Measurements from ENCODE around the gene SERPINB6. TPM values are rescaled to one million over a fixed set of nuclear protein-coding genes. Genes with fewer than 3 reads are reported as not detected.
"Not testable (repeated sequence)": the region's sequence is repeated elsewhere in the genome, so short reads cannot be mapped to it uniquely, and the experiment has no call there.

The SERPINB6 gene
- 45.9 and 52.6 TPM in 2 replicates for total RNA-seq (2014; rRNA removed; shearing (Covaris generic))
- polyA plus RNA-seq (2015; cell fraction: cytosol; rRNA removed), result 98.6 and 121 TPM in 2 replicates
- polyA plus RNA-seq (2015; cell fraction: nucleus; rRNA removed), result 86.9 and 93.4 TPM in 2 replicates

DNA sequence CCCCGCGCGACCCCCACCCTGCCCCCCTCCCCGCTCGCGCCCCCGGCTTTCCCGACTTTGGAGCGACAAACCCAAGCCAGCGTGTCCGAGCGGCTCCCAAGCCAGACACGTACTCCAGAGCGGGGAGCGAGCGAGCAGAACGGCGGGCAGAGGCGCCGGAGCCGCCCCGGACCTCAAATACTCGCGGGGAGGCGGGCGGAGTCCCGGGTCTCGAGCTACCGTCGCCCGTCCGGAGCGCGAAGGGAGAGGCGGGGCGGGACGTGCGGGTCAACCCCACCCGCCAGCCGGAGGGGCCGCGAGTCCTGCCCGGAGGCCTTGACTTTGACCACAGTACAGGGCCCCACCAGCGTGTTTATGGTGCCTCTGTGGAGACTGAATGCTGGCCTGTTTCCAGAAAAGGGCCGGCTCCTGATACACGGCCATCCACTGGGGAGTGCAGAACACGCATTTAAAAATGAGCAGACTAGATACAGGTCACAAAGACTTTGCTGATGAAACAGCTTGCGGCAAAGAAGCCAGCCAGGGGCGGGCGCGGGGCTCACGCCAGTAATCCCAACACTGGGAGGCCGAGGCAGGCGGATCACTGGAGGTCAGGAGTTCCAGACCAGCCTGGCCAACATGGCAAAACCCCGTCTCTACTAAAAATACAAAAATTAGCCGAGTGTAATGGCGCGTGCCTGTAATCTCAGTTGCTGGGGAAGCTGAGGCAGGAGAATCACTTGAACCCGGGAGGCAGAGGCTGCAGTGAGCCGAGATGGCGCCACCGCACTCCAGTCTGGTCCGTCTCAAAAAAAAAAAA lies at the start of gene SERPINB6:
SERPINB6 (minus strand) TSS at position 148 of the 799 bp plus-strand sequence. CDS start 12,235 bp downstream, outside the sequence.
- DNase-seq (ENCODE audit: low read depth), result peak; percentile 44

DNA sequence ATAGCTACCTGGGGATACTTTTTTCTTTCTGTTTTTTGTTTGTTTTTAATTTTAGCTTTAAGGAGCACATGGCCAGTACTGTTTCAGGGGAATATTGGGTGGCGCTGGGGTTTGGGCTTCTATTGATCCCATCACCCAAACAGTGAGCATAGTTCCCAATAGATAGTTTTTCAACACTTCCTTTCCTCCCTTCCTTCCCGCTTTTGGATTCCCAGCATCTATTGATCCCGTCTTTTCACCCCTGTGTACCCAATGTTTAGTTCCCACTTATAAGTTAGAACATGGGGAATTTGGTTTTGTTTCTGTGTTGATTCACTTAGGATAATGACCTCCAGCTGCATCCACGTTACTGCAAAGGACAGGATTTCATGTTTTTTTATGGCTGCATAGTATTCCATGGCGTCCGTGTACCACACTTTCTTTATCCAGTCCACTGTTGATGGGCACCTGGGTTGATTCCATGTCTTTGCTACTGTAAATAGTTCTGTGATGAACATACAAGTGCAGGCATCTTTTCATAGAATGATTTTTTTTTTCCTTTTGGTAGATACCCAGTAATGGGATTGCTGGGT lies 48.5 kb upstream of the SERPINB6 start:
- no peak for DNase-seq (ENCODE audit: low read depth)

- no peak for DNase-seq (ENCODE audit: low read depth)
These were observed 47.7 kb upstream of the SERPINB6 start for GRCh38 chr6:3019065-3019464.

GRCh38 chr6:3017304-3017703 lies 45.9 kb upstream of the SERPINB6 start:
- no peak for DNase-seq (ENCODE audit: low read depth)

- no peak for DNase-seq (ENCODE audit: low read depth)
These were observed 45.3 kb upstream of the SERPINB6 start for GRCh38 chr6:3016473-3017280.

- no peak for DNase-seq (ENCODE audit: low read depth)
These were observed 43.8 kb upstream of the SERPINB6 start for GRCh38 chr6:3015144-3015543.

- no peak for DNase-seq (ENCODE audit: low read depth)
These were observed 43.3 kb upstream of the SERPINB6 start for GRCh38 chr6:3014675-3015066.

- no peak for DNase-seq (ENCODE audit: low read depth)
These were observed 42.7 kb upstream of the SERPINB6 start for GRCh38 chr6:3013901-3014674.

DNA sequence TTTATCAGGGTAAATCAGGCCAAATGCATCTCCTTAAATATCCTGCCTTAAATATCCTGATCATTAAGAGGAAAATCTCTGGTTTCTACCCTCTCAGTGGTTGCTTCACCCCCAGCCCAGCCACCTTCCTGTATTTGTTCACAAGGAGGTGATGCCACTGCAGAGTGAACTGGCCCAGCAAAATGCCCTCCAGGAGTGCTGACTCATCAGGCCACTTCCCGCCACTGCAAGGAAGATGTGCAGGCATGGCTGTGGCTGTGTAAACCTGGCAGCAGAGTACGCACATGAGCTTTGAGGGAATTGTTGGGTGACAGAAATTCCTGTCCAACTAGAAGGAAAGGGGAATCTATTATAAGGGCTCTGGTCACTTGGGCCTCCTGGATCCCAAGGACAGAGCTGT lies 42.1 kb upstream of the SERPINB6 start:
- DNase-seq (ENCODE audit: low read depth), result peak; percentile 82

DNA sequence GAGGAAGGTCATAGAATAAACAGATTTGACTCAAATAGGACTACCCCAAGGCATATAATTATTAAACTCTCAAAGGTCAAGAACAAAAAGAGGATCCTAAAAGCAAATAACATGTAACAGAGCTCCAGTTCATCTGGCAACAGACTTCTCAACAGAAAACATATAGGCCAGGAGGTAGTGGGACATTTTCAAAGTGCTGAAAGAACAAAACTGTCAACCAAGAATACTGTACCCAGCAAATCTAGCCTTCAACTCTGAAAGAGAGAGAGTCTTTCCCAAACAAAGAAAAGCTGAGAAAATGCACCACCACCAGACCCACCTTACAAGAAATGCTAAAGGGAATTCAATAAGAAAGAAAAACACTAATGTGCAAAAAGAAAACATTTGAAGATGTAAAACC lies 40.2 kb upstream of the SERPINB6 start:
- DNase-seq (ENCODE audit: low read depth), result no peak

DNA sequence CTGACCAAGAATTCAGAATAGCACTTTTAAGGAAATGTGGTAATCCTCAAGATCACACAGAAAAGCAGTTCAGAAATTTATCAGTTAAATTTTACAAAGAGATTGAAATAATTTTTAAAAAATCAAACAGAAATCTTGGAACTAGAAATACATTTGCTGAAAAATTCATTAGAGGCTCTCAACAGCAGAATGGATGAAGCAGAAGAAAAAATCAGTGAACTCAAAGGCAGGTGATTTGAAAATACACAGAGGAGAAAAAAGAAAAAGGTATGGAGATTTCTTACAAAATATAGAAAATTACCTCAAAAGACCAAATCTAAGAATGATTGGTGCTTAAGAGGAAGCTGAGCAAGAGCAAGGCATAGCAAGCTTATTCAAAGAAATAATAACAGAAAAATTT lies 39.8 kb upstream of the SERPINB6 start:
- no peak for DNase-seq (ENCODE audit: low read depth)

GRCh38 chr6:3009930-3010329 lies 38.6 kb upstream of the SERPINB6 start:
- DNase-seq (ENCODE audit: low read depth), result no peak

GRCh38 chr6:3008712-3009265 lies 37.4 kb upstream of the SERPINB6 start:
- DNase-seq (ENCODE audit: low read depth), result not testable (repeated sequence)

GRCh38 chr6:3007571-3007970 lies 36.2 kb upstream of the SERPINB6 start:
- DNase-seq (ENCODE audit: low read depth), result no peak

DNA sequence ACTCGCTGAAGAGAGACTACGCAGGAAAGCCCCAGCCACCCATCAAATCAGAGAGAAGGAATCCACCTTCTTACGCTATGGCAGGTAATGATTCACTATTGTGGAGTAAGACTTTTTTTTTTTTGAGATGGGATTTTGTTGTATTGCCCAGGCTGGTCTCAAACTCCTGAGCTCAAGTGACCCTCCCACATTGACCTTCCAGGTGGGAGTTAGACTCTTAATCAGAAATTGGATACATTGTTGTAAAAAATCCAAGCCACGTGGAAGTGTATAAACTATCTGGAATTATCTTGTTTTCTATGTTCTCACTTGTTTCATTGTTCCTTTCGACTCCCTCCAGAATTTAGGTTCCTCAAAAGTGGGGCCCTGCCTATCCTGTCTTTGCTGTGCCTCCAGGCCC lies 35.1 kb upstream of the SERPINB6 start:
- DNase-seq (ENCODE audit: low read depth), result no peak

DNA sequence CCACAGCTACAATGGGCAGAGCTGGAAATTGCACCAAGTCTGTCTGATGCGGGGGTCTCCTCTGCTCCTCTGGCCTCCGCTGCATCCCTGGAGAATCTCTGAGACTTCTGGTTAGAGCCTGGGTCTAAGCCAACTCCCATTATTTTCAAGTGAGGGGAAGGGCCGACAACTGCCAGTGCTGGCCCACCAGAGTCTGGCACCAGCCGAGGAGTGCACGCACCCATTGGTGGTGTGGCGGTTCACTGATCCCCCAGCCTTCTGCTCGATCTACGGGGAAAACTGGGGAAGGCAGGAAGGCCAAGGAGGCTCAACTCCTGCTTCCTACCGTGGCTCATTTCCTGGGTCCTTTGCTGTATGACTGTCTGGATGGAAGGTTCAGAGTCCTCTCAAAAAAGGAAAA lies 34.5 kb upstream of the SERPINB6 start:
- DNase-seq (ENCODE audit: low read depth), result no peak

- no peak for DNase-seq (ENCODE audit: low read depth)
These were observed 33.7 kb upstream of the SERPINB6 start for GRCh38 chr6:3005077-3005476.

DNA sequence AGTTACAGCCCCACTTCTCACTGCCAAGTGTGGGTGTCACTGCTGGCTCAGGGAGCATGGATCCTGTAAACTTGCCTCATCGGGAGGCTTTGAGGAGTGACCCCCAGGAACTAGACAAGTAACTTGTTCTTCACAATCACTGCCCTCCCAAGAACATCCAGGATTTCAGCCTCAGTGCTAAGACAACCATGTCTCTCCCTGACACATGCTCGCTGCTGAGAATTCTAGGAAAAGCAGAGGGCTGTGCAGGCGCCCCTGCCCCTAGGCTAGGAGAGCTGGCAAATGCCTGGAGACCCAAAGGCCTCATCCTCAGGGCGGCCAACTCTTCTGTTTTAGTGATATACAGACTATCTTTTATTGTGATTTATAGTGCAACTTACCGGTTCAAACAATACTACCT lies 31.9 kb upstream of the SERPINB6 start:
- DNase-seq (ENCODE audit: low read depth), result not testable (repeated sequence)

DNA sequence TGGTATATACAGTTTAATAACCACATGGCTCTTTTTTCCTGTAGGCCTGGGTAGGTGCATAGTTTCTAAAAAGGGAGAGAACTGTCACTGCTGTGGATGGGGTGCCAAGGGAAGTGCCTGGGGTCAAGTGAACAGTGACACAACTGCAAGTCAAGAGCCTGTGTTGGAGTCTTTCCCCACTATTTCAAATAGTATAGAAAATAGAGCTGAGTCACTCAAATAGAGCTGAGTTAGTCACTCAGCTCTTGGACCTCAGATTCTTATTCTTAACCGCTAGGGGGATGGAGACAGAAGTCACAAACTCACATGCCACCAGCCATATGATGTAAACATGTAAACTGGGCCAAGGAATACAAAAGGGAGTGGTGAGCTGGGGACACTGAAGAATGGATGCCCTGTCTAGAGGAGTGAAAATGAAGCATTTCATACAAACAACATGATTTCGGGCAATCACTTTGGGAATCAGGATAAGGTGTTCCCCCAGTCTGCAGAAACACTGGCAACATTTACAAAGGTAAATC lies 30.5 kb upstream of the SERPINB6 start:
- DNase-seq (ENCODE audit: low read depth), result peak; percentile 72

- no peak for DNase-seq (ENCODE audit: low read depth)
These were observed 29.9 kb upstream of the SERPINB6 start for GRCh38 chr6:3001146-3001772.

Measured in HT1080 (cell line).